HepG2 (cell line): Measurements from ENCODE around the gene ATF3.

Experiments
- SMAD1 ChIP-seq: sonication (generic); formaldehyde crosslinking; IDR thresholded peaks from 2 replicates; pipeline ENCODE4 v1.4.0; 2020; ENCODE audit warnings: missing genetic modification reagents, low read depth, mild to moderate bottlenecking, borderline replicate concordance
- ZNF883 ChIP-seq: sonication (generic); formaldehyde crosslinking; IDR thresholded peaks from 2 replicates; pipeline ENCODE4 v1.5.1; 2020; ENCODE audit warnings: mild to moderate bottlenecking, missing genetic modification reagents; ENCODE audit errors: not compliant biosample characterization

GRCh38 chr1:212601524-212601923 is 7.0 kb upstream of the ATF3 start:
- TF ChIP-seq SMAD1 (no peak), ZNF883 (CRISPR knock-in tag) (no peak)
